Small intestine (tissue), 7 donors: ENCODE results near the gene HRCT1. TPM values are rescaled to one million over a fixed set of nuclear protein-coding genes. Genes with fewer than 3 reads are reported as not detected.
"Not testable (repeated sequence)": the region's sequence is repeated elsewhere in the genome, so short reads cannot be mapped to it uniquely, and the experiment has no call there.

Experiments used
- DNase-seq, 2 donors: peaks; one replicate each; pipeline versions ENCODE4 v3.0.0 to v3.0.0-alpha.2; 2013
- FAIRE-seq: peaks from 2 replicates; lab custom pipeline; 2012; peaks lifted over from hg19 to GRCh38; lab: Jason Lieb, UNC
- H3K27ac ChIP-seq, 3 donors: one replicate each; pipeline ENCODE4 v1.5.1; 2013; ENCODE audit warnings: low read length in 2 of 3, mild to moderate bottlenecking in 2 of 3, control low read depth in 1 of 3, inconsistent platforms in 1 of 3, low read depth in 1 of 3, moderate library complexity in 1 of 3
- H3K27me3 ChIP-seq, 3 donors: one replicate each; pipeline ENCODE4 v1.6.1; 2013; ENCODE audit warnings: low read length in 3 of 3, inconsistent platforms in 1 of 3; ENCODE audit not compliant: control insufficient read depth in 3 of 3, insufficient read depth in 3 of 3
- H3K36me3 ChIP-seq, 3 donors: one replicate each; pipeline ENCODE4 v1.6.1; 2013; ENCODE audit warnings: low read length in 3 of 3, inconsistent platforms in 1 of 3, low read depth in 1 of 3, mild to moderate bottlenecking in 1 of 3, moderate library complexity in 1 of 3; ENCODE audit not compliant: control insufficient read depth in 3 of 3, insufficient read depth in 2 of 3
- H3K4me1 ChIP-seq, 3 donors: one replicate each; pipeline ENCODE4 v1.6.1; 2013; ENCODE audit warnings: low read length in 2 of 3, inconsistent platforms in 1 of 3, low read depth in 1 of 3, mild to moderate bottlenecking in 1 of 3, moderate library complexity in 1 of 3; ENCODE audit not compliant: control insufficient read depth in 3 of 3, insufficient read depth in 2 of 3
- H3K4me3 ChIP-seq, 3 donors: one replicate each; pipeline ENCODE4 v1.5.1; 2013; ENCODE audit warnings: low read length in 3 of 3, control low read depth in 1 of 3, inconsistent platforms in 1 of 3, low read depth in 1 of 3, mild to moderate bottlenecking in 1 of 3, moderate library complexity in 1 of 3
- H3K9me3 ChIP-seq, 2 donors: one replicate each; pipeline ENCODE4 v1.6.1; 2013; ENCODE audit warnings: low read depth in 1 of 2, low read length in 1 of 2; ENCODE audit not compliant: control insufficient read depth in 2 of 2, insufficient read depth in 1 of 2
- WGBS, 3 donors: extraction: QIAGEN DNeasy Blood & Tissue Kit; methylation state at CpG; one replicate each; pipeline ENCODE4 v1.1.7; 2013; 5-methylcytosine and 5-hydroxymethylcytosine counted together
- polyA plus RNA-seq, 4 donors: library from polyadenylated mRNA; stranded (reverse) in 3 of 4; unstranded in 1 of 4; fragments of 200-250 nt in 3 of 4; fragments of 120-200 nt in 1 of 4; gene quantifications; one replicate each; pipeline versions ENCODE4 v1.2.1 to v1.2.3, GENCODE V29; 2013
- donor health status: healthy with polysubstance abuse.
- donor health status: control.
- donor health status: control.
- donor health status: Bipolar disorder and iron deficiency.
- donor health status: healthy.

HRCT1 gene
- polyA plus RNA-seq, 4 donors = 1.8 to 17.8 (median 7.5) TPM

- no peaks in the 10 kb centered on the region for H3K4me1 ChIP-seq
- DNase-seq (no peak), FAIRE-seq (no peak)
- peaks cover 0 to 2% (median 0%) of the 10 kb centered on the region in 3 donors for H3K27me3 ChIP-seq
- WGBS, 3 donors = 60 to 74% (median 65%) methylated on average over 3 of the region's 3 CpGs
- H3K9me3 ChIP-seq = peaks cover 0 to 2% of the 10 kb centered on the region in 2 donors
- H3K4me3 ChIP-seq = no peak overlapping the region
- H3K36me3 ChIP-seq = no peaks in the 10 kb centered on the region
- no peak overlapping the region for H3K27ac ChIP-seq
Measured at GRCh38 chr9:35872505-35872904, 33.5 kb upstream of the HRCT1 start.

- FAIRE-seq = peak; percentile 5
- H3K27me3 ChIP-seq = peaks cover 0 to 2% (median 0%) of the 10 kb centered on the region in 3 donors
- H3K27ac ChIP-seq = no peak overlapping the region
- H3K4me3 ChIP-seq = no peak overlapping the region
- WGBS, 3 donors = 0 to 2% (median 1%) methylated on average over 4 of the region's 4 CpGs
- peaks cover 0 to 1% of the 10 kb centered on the region in 2 donors for H3K9me3 ChIP-seq
- peak; percentile 82 to 85 for DNase-seq
- H3K4me1 ChIP-seq = no peaks in the 10 kb centered on the region
- H3K36me3 ChIP-seq = no peaks in the 10 kb centered on the region
Measured at GRCh38 chr9:35882263-35882848, 23.6 kb upstream of the HRCT1 start.

GRCh38 chr9:35882996-35883395, 23.0 kb upstream of the HRCT1 start:
- no peak for DNase-seq
- no peaks in the 10 kb centered on the region for H3K36me3 ChIP-seq
- H3K27ac ChIP-seq = no peak overlapping the region
- no peaks in the 10 kb centered on the region for H3K4me1 ChIP-seq
- H3K9me3 ChIP-seq = no peaks in the 10 kb centered on the region
- H3K27me3 ChIP-seq = peaks cover 0 to 2% (median 0%) of the 10 kb centered on the region in 3 donors
- FAIRE-seq = no peak
- no peak overlapping the region for H3K4me3 ChIP-seq
- 57 to 58% (median 57%) methylated on average over 3 of the region's 3 CpGs for WGBS, 3 donors

GRCh38 chr9:35884908-35885307, 21.1 kb upstream of the HRCT1 start:
- H3K27ac ChIP-seq, FAIRE-seq, H3K9me3 ChIP-seq, DNase-seq, H3K36me3 ChIP-seq, H3K4me1 ChIP-seq, H3K4me3 ChIP-seq, H3K27me3 ChIP-seq: not testable (repeated sequence)
- 78 to 85% (median 83%) methylated on average over 3 of the region's 3 CpGs for WGBS, 3 donors

GRCh38 chr9:35891646-35892045, 14.4 kb upstream of the HRCT1 start:
- no peak for FAIRE-seq
- H3K4me1 ChIP-seq = no peaks in the 10 kb centered on the region
- no peak overlapping the region for H3K27ac ChIP-seq
- DNase-seq = no peak
- 75 to 81% (median 81%) methylated on average over 3 of the region's 3 CpGs for WGBS, 3 donors
- H3K36me3 ChIP-seq = no peaks in the 10 kb centered on the region
- no peak overlapping the region for H3K4me3 ChIP-seq
- peaks cover 0 to 2% (median 0%) of the 10 kb centered on the region in 3 donors for H3K27me3 ChIP-seq
- no peaks in the 10 kb centered on the region for H3K9me3 ChIP-seq

- no peaks in the 10 kb centered on the region for H3K36me3 ChIP-seq
- peaks cover 0 to 2% (median 0%) of the 10 kb centered on the region in 3 donors for H3K27me3 ChIP-seq
- 57 to 90% (median 83%) methylated on average over 1 of the region's 1 CpG for WGBS, 3 donors
- no peaks in the 10 kb centered on the region for H3K9me3 ChIP-seq
- H3K4me1 ChIP-seq = no peaks in the 10 kb centered on the region
- FAIRE-seq = no peak
- no peak for DNase-seq
- H3K4me3 ChIP-seq = no peak overlapping the region
- no peak overlapping the region for H3K27ac ChIP-seq
Measured at GRCh38 chr9:35892051-35892450, 14.0 kb upstream of the HRCT1 start.

- Histone ChIP-seq H3K9me3 (no peaks in the 10 kb centered on the region), H3K27me3 (peaks cover 0 to 2% (median 0%) of the 10 kb centered on the region in 3 donors), H3K27ac (no peak overlapping the region), H3K4me1 (no peaks in the 10 kb centered on the region), H3K36me3 (no peaks in the 10 kb centered on the region), H3K4me3 (no peak overlapping the region)
- DNase-seq = no peak
- WGBS, 3 donors = 87 to 95% (median 91%) methylated on average over 2 of the region's 2 CpGs
- no peak for FAIRE-seq
Measured at GRCh38 chr9:35896570-35896969, 9.4 kb upstream of the HRCT1 start.

GRCh38 chr9:35897376-35898099, 8.5 kb upstream of the HRCT1 start:
- H3K9me3 ChIP-seq, H3K27ac ChIP-seq, H3K4me3 ChIP-seq, H3K36me3 ChIP-seq, H3K4me1 ChIP-seq, FAIRE-seq, DNase-seq, H3K27me3 ChIP-seq: not testable (repeated sequence)
- WGBS, 3 donors = 84 to 90% (median 86%) methylated on average over 7 of the region's 7 CpGs
